HL-60/S4 treated with retinoic acid at 250 ng/mL for 4 days and 3 days (cell line): Measurements from ENCODE around the gene NPDC1.
"Not testable (repeated sequence)": the region's sequence is repeated elsewhere in the genome, so short reads cannot be mapped to it uniquely, and the experiment has no call there.

Experiments used
- in situ Hi-C: fragments of 300-500 bp; cut with MboI; formaldehyde crosslinking; loops from 2 replicates; pipeline ENCODE4 v1.7.0; 2022; ENCODE audit warnings: low sequenced_read_pairs

Gene NPDC1

GRCh38 chr9:137075275-137075775, 29.3 kb upstream of the NPDC1 start:
- in situ Hi-C loops, result no loop called here

- in situ Hi-C loops, result no loop called here
Measured at GRCh38 chr9:137074657-137075274, 28.8 kb upstream of the NPDC1 start.

GRCh38 chr9:137073992-137074399, 28.0 kb upstream of the NPDC1 start:
- in situ Hi-C loops, result no loop called here

DNA sequence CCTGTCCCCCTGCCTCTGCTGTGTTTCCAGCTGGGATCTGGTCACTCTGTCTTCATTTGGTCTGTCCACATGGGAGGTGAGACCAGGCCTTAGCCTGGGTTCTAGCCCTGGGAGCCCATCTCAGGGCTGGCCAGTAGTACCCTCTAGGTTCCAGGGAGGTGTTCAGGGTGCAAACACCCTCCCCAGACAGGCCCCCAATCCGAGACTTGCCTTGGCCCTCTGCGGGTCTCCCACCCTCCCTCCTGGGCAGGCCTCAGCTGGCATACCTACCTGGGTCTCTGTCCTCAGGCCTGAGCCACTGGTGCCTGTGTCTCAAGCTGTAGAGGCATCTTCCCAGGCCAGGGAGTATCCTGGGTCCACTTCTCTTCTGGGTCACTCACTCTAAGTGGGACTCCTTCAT, 25.3 kb upstream of the NPDC1 start:
- in situ Hi-C loops, result no loop called here

- in situ Hi-C loops, result no loop called here
Measured at GRCh38 chr9:137070906-137071275, 24.9 kb upstream of the NPDC1 start.

DNA sequence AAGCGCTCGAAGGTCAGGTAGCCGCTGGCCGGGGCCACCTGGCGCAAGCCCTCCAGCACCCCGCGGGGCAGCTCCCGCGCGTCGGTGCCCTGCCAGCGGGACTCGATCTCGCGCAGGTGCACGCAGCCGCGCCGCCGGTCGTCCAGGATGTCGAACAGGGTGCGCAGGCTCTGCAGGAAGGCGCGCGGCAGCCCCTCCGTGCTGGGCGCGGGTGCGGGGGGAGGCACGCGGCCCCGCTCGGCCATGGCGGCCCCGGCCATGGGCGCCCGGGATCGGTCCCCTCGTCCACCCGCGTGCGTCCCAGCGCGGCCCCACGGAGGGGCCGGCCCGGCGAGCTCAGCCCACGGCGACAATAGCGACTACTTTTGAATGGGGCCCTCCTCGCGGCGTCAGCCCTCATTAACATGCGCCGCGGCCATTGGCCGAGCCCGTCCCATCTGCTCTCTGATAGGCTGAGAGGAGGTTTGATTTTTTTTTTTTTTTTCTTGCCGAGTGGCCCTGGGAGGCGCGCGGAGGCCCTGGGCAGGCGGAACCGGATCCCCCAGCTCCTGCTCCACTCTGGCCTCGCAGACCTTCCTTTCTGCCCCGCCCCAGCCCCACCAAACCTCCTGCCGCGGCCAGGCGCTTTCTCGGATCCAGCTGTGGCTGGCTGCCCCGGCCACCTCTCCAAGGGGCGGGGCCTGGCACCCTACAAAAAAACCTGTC, 24.4 kb upstream of the NPDC1 start, which contains the start of gene SAPCD2:
Gene SAPCD2, minus strand, starts transcription at position 357 of the 705 bp plus-strand sequence. Its CDS starts 97 bp downstream, at position 260.
- in situ Hi-C loops, result no loop called here

GRCh38 chr9:137069508-137070091, 23.6 kb upstream of the NPDC1 start:
- in situ Hi-C loops, result no loop called here

GRCh38 chr9:137068539-137069507, 22.8 kb upstream of the NPDC1 start:
- in situ Hi-C loops, result no loop called here

GRCh38 chr9:137067860-137068538, 22.0 kb upstream of the NPDC1 start:
- in situ Hi-C loops, result no loop called here

DNA sequence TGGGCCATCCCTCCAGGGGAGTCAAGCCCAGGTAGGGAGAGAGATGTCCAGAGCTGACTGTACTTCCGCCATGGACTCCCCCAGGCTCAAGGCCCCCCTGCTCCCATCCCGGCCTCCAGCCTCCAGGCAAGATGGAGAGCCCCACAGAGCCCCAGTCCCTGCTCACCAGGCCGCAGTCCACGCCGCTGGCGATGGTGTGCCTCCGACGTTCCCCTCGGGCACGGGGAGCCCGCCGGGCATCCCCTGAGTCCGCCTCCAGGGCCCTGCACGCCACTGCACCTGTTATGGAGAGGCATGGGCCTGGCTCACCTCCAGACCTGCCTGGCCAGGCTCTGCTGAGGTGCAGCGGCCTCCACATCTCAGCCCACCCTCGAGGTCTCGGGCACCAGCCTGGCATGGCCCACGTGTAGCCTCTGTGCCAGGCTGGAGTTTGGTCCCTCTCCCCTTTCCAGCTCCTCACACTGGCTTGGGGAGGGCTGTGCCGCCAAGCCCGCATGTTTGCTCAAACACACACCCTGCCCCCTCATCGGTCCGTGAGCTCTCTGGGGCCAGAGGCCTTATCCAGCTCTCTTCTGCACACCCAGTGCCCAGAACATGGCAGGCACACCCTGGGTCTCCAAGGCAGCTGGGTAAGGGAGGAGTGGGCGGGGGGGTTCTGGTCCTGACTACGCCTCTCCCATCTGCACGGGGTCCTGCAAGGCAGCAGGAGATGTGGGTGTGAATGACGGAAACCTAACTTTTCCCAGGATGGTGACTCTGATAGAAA, 20.3 kb upstream of the NPDC1 start:
- in situ Hi-C loops, result no loop called here

DNA sequence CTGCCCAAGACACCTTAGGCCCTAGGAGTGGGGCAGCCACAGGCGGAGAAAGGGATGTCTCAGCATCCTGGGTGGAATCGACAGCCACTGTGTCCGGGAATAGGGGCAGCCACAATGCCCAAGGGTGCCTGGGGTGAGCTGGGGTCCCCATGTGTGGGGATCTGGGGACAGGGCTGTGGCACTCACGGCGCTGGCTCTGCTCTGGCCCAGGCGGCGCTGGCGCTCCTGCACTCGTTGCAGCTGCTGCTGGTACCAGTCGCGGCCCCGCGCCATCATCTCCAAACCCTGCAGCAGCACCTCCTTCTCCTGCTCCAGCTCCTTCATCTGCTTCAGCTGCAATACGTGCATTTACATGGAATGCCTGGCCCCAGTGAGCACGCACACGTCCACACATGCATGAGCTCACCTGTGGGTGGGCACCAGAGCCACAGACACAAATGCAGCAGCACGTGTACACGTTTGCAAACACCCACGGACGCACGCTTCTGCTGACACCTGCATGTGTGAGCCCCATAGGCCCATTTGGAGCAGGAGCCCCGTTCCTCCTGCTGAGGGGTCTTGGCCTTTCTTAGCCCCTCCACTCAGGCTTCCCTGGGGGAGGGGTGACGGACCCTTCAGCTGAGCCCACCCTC, 19.5 kb upstream of the NPDC1 start:
- in situ Hi-C loops, result no loop called here

DNA sequence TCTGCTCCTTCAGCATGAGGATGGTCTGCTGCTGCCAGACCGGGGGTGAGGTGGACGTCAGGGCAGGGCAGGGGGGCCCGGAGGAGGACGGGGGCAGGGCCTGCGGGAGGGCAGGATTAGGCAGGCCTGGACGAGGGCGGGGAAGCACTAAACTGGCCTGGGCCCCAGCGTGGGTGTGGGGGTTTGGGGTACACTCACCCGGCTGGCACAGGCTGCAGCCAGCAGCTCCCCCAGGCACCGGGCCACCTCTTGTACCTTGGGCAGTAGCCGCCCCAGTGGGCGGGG, 18.8 kb upstream of the NPDC1 start:
- in situ Hi-C loops, result no loop called here

DNA sequence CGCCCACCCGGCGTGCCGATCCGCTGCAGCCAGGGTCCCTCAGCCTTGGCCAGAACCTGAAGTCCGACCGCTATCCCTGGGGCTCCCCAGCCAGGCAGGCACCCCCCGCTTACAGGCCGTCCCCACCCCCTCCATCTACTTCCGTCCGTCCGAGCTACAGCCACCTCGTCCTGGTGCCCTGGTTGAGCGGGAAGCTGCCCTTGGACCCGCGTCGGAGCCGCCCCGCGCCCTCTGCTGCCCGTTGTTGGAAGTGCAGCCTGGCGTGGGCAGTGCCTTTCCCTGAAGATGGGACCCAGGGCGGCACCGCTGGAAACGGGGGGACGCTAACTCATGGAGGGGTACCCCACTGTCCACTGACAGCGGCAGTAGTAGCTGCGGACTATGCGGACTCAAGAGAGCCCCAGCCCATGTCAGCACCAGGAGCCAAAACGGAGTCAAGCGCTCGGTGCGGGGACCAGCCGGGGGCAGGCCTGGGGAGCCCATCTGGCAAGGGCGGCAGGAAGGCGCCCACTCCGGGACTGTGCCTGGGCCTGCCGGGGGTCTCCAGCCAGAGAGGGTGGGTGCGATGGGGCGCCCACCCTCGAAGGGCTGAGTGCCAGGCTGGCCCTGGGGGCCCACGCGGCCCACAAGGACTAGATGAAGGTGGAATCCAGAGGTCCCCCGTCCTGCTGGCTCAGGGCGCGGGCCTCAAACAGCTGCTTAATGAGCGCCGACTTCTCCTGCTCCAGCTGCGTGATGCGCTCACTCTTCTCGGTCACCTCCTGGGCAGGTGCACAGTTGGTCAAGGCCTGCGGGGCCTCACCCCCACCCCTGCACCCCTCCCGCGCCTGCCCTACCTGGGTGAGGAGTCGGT, 18.3 kb upstream of the NPDC1 start:
- in situ Hi-C loops, result no loop called here

DNA sequence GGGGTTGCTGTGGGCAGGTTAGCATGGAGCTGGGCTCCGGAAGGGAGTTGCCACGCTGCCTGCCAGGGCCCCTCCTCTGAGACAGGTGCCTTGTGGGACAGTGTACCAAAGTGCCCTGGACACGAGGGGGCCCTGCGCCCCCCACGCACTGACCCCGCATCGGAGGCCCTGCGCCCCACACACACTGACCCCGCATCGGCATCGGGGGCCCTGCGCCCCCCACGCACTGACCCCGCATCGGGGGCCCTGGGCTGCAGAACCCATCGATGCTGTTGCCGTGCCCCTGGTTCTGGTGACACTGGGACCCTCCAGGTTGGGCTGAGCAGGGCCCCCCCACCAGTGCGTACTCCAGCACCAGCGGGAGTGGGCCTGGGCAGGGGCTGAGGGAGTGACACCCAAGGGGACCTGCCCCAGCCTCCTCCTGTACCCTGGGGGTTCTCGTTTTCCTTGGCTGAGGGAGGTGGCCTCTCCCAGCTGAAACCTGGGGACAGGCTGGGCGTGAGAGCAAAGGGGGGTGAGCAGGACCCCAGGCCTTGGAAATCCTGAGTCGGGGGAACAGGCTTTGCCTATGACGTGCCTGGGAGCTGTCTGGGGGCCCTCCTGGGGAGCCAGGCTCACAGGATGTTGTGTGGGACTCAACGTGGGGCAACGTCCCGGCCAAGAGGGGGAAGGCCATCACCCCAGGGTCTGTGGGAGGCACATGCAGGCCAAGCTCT, 17.5 kb upstream of the NPDC1 start:
- in situ Hi-C loops, result no loop called here

GRCh38 chr9:137062798-137063197, 16.8 kb upstream of the NPDC1 start:
- in situ Hi-C loops, result not testable (repeated sequence)

DNA sequence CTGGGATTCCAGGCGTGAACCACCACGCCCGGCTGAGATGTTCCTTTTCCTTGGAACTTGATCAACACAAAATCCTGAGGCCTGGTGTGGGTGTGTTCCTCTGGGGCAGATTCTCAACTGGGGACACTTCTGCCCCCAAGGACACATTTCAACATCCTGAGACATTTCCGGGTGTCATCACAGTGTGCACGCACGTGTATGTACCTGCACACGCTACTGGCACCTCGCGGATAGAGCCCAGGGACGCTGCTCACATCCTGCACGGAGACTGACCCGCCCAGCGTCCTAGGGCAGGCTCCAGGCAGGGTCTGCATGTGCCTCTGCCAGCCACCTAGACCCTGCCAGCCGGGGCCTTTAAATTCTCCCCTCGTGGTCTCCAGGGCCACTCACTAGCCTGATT, 16.4 kb upstream of the NPDC1 start:
- in situ Hi-C loops, result no loop called here

GRCh38 chr9:137058521-137059234, 12.7 kb upstream of the NPDC1 start:
- in situ Hi-C loops, result no loop called here
